Measurements from ENCODE around the gene ERICH3.

ERICH3 gene

GRCh38 chr1:74522148-74522547 lies 151.4 kb downstream of the ERICH3 start:
- Histone ChIP-seq H4K5ac (ENCODE audit: low read length) (no peak overlapping the region), H3K9ac (ENCODE audit: low read length) (no peak overlapping the region), H4K8ac (ENCODE audit: low read depth, low read length) (no peak overlapping the region), H3K79me2 (ENCODE audit: control insufficient read depth, insufficient read depth, low read length) (no peaks in the 10 kb centered on the region), H2BK5ac (ENCODE audit: low read length) (no peak overlapping the region), H2BK15ac (replicated peaks; ENCODE audit: low read depth) (no peak overlapping the region), H3K18ac (ENCODE audit: low read length) (no peak overlapping the region), H3K27ac (ENCODE audit: low read depth, low read length) (no peak overlapping the region), H3K36me3 (ENCODE audit: control insufficient read depth, insufficient read depth, low read length) (no peaks in the 10 kb centered on the region), H3K4me3 (ENCODE audit: low read length) (no peak overlapping the region), H3K4me2 (ENCODE audit: low read length) (no peak overlapping the region), H3K56ac (ENCODE audit: low read length) (no peak overlapping the region), H3K79me1 (ENCODE audit: low read length) (no peaks in the 10 kb centered on the region), H3K4me1 (ENCODE audit: control insufficient read depth, low read depth, low read length) (no peaks in the 10 kb centered on the region), H3K4ac (ENCODE audit: low read depth, low read length) (no peak overlapping the region), H3K27me3 (ENCODE audit: insufficient read depth, low read length, poor library complexity) (no peaks in the 10 kb centered on the region), H2BK120ac (ENCODE audit: low read depth, low read length) (no peak overlapping the region), H2AK5ac (ENCODE audit: low read length) (no peak overlapping the region), H3K23ac (ENCODE audit: low read length) (no peak overlapping the region)
- peak; percentile 89 for DNase-seq
- WGBS (ENCODE audit: extremely low coverage, insufficient coverage, low lambda C conversion rate), result no CpG with 5 or more reads among the region's 4 CpGs

All from mesendoderm (in vitro differentiated cells).